C4-2B (cell line): ENCODE results near the gene COL13A1.

Source experiments
- H3K27ac ChIP-seq: fragments of 450-650 bp; 2 replicates; pipeline ENCODE4 v1.5.1; 2017
- CTCF ChIP-seq: fragments of 450-650 bp; conservative IDR thresholded peaks from 2 replicates; pipeline ENCODE4 v1.5.1; 2017; ENCODE audit warnings: mild to moderate bottlenecking
- ZFX ChIP-seq: fragments of 450-650 bp; IDR thresholded peaks from 2 replicates; pipeline ENCODE4 v1.6.1; 2017

COL13A1 gene

DNA sequence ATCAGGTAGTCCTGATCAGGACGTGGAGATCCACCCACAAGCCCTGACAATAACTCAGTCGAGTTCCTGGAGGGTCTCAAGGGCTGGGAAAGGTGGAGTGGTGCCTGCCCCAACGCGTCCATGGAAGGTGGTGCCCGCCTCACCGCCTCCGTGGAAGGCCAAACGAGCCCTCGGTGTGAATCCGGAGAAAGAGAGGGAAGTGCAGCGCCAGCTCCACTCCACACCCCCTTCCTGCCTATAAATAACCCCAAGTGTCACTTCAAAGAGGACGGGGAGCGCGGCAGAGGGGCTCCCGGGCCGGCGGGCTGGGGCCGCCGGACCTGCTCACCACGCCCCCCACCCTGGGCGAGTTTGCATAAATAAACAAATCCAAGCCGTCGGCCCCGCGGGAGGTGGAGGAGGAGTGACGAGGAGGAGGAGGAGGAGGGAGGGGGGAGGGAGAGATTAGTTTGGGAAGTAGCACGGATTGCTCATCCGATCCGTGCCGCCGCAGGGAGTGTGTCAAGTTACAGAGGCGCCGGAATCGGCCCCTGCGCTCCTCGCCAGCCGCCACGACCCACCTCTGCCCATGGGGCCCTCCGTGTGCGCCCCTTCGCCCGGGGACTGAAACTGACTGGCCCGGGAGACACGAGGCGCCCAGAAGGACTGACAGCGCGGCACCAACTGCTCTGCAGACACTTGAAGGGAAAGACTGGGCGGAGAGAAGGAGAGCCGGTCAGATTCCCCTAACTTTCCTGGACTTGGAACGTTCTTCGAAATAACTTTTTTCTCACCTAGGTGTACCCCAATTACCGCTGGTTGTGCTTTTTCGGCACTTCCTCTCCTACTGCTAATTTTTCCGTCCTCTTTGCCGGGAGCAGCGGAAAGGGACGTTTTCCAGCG lies at the start of gene COL13A1:
Gene COL13A1 (plus strand): TSS at position 473 of the 882 bp plus-strand sequence. CDS start 518 bp downstream, outside the sequence.
- TF ChIP-seq ZFX (no peak), CTCF (peak; percentile 43)
- H3K27ac ChIP-seq: peak within 1 kb of the TSS; percentile 34

- no peak for TF ChIP-seq ZFX
- no peak for TF ChIP-seq CTCF
- H3K27ac ChIP-seq: no peak overlapping the region
Observed at GRCh38 chr10:69752479-69752878, 49.2 kb upstream of the COL13A1 start.

DNA sequence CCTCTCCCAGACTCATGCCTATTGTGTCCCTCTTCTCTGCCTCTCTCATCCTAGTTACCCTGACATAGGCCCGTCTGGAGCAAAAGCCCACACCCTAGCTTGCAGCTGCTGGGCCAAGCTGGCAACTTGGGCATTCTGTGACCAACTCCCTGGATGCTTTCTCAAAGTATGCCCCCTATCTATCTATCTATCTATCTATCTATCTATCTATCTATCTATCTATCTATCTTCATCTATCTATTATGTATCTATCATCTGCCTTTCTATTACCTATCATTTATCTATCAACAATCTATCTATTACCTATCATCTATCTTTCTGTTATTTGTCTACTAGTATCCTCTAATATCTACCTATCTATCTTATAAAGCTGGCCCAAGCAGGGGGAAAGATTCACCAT lies 45.4 kb upstream of the COL13A1 start:
- no peak overlapping the region for H3K27ac ChIP-seq
- no peak for TF ChIP-seq CTCF
- no peak for TF ChIP-seq ZFX

DNA sequence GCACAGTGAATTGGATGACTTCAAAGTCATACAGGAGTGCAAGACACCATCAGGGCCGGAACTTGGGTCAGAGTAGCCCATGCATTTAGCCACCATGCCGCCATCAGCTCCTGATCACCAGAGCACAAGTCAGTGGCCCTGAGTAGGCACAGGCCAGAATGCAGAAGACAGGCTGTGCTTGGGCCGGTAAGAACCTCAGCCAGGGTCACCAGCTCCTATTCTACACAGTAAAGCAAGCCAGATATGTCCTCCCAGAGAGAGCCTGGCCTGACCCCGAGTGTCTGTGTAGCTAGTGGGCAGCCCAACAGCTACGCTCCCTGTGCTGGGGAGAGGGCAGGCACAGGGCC lies 44.5 kb upstream of the COL13A1 start:
- TF ChIP-seq ZFX (no peak), CTCF (no peak)
- H3K27ac ChIP-seq: no peak overlapping the region

GRCh38 chr10:69757553-69758309 lies 44.0 kb upstream of the COL13A1 start:
- H3K27ac ChIP-seq: no peak overlapping the region
- TF ChIP-seq ZFX (no peak), CTCF (no peak)

DNA sequence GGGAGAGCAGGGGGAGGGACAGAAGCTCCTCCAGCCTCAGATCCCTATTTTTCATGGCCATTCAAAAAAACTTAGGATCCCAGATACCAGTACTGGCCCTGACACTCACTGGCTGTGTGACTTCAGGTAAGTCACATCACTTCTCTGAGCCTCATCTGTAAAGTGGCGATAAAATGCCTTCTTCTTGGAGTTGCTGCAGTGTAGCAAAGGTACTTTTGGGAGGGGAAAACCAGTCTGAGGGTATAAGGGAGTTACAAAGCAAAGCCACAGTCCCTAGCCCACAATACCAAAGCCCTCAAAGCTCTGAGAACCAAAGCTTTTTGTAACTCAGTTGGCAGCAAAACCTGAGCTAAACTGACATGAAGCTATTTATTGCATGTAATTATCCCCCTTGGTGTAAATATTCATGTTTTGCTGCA lies 43.4 kb upstream of the COL13A1 start:
- TF ChIP-seq CTCF (no peak), ZFX (no peak)
- H3K27ac ChIP-seq: no peak overlapping the region

DNA sequence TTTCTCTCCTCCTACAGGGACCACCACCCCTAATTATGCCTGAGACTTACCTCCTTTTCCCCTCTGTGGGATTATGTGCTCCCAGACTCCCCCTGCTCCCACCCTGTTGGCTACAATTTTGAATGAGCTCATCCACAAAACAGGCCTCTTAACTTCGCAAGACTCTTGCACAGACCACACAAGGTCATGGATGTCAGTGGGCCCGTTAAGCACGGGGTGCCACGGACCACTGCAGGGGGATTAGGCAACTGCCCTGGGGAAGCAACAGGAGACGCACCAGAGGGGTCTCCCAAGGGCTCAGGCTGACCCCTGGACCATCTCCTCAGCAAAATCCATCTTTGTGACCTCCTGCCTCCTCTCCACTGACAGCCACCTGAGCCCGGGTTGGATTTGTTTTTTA lies 42.1 kb upstream of the COL13A1 start:
- H3K27ac ChIP-seq: no peak overlapping the region
- TF ChIP-seq ZFX (no peak), CTCF (no peak)
